NOMO-1 (cell line): ENCODE results near the gene LEMD3.
A peak's percentile ranks its signal among the peaks of the same experiment; 100 is the strongest.

Experiments used
- DNase-seq, 2 experiments: peaks; one replicate each; lab custom pipeline; 2025; ENCODE audit not compliant: unreplicated experiment in 2 of 2; lab: John Stamatoyannopoulos, UW

Gene LEMD3

DNA sequence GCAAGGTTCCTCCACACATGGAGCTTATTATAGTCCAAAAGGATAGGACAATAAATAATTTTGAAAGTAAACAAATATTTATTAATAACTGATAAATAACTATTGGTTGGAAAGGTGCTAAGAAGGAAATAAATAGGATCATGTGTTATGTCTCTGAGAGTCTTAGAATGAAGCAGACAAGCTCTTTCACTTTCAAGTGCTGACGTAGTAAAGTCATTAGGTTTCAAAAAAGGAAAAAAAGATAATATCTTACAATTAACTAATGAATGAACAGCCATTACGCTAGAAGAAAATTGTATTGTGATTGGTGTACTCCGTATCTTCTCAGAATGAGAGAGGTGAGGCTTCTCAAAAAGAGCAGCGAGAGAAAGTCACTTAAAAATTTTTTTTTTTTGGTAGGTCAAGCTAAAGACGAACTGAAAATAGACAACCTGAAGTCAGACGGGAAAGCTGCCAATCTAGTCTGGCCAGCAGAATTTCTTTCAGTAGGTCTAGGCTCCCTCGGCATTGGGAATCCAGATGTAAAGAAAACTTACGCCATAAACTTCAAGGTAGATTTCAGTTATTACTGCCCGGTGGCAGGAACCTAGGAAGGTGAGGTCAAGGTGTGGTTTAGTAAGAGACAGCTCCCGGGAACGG is 583 bp upstream of the LEMD3 start:
- peak in 1 of 2 experiments; percentile 42 for DNase-seq

DNA sequence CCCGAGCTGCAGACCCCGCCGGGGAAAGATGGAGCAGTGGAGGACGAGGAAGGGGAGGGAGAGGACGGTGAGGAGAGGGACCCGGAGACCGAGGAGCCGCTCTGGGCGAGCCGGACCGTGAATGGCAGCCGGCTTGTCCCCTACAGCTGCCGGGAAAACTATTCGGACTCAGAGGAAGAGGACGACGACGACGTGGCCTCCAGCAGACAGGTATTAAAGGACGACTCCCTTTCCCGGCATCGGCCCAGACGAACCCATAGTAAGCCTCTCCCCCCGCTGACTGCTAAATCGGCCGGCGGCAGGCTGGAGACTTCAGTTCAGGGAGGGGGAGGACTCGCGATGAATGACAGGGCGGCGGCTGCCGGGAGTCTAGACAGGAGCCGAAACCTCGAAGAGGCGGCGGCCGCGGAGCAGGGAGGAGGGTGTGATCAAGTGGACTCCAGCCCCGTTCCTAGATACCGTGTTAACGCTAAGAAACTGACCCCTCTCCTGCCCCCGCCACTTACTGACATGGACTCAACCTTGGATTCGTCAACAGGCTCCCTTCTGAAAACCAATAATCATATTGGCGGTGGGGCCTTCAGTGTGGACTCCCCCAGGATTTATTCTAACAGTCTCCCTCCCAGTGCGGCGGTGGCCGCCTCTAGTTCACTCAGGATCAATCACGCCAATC is 962 bp downstream of the LEMD3 start:
- peak; percentile 29 to 32 for DNase-seq

- DNase-seq: no peak
Measured at GRCh38 chr12:65171073-65171472, 1.7 kb downstream of the LEMD3 start.

GRCh38 chr12:65171870-65172269 is 2.5 kb downstream of the LEMD3 start:
- peak; percentile 17 to 19 for DNase-seq

- no peak for DNase-seq
Measured at GRCh38 chr12:65175385-65175784, 6.0 kb downstream of the LEMD3 start.

DNA sequence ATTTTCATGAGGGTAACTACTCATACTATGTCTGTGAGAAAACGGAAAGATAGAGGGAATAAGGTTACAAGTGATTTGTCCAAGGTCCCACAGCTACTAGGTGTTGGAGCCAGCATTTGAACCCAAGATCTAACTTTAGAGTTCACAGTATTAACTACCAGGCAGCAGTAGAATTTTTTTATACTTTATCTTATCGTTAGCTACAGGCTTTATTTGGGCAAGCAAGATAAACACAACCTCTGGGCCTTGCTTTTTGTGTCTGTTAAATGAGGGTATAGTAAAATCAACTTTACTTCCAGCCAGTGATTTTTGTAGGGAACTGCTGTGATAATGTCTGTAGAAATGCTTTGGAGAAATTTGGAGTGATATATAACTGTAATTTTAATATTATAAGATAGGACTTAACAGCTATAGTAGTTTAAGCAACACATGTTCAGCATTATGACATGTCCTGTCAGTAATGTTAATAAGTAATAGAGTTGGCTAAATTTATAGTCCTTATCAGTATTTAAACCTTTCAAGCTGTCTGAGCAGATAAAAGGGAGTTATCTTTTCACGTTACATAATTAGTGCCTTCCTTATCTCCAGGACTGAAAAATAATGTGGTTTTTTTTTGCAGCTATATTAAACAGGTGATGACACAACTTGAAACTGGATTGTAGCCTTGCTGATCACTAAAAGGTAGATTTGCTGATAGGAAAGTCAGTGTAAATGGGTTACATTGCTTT is 12.8 kb downstream of the LEMD3 start:
- no peak for DNase-seq

- DNase-seq: no peak
Measured at GRCh38 chr12:65184176-65184857, 14.9 kb downstream of the LEMD3 start.

- no peak for DNase-seq
Measured at GRCh38 chr12:65184858-65185229, 15.5 kb downstream of the LEMD3 start.

DNA sequence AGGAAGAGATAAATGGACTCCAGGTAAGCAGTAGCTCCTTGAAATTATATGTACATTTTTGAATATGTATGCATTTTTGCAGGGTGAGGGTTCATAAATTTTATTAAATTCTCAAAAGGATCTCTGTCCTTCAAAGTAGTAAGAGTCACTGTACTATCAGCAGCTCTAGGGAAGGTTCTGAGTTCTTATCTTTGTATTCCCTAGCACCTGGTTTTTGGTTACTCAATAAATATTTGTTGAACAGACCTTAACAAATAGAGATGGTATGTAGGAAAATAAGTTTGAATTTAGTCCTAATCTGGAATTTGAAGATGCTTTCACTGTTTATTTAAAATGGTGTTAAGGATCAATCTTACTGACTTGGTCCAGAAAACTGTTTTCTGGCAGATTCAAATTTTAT is 18.3 kb downstream of the LEMD3 start:
- DNase-seq: no peak

- no peak for DNase-seq
Measured at GRCh38 chr12:65188179-65188701, 18.9 kb downstream of the LEMD3 start.

- DNase-seq: no peak
Measured at GRCh38 chr12:65189028-65189718, 19.8 kb downstream of the LEMD3 start.

DNA sequence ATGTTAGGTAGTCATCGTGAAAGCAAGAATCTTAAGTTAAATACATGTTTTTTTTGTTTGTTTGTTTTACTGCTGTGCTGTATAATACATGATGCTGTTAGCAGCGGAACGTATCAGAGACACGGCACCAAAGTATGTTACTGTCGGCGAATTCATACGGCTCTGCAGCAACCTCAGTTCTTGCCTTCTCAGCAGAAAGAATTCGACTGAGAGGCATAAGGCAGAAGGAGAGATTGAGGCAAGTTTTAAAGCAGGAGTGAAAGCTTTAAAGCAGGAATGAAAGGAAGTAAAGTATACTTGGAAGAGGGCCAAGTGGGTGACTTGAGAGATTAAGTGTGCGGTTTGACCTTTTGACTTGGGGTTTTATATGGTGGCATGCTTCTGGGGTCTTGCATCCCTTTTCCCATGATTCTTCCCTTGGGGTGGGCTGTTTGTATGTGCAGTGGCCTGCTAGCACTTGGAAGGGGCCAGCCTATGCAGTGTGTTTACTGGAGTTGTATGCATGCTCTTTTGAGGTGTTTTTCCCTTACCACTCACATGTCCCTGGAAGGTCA is 23.7 kb downstream of the LEMD3 start:
- no peak for DNase-seq

- DNase-seq: no peak
Measured at GRCh38 chr12:65194949-65195348, 25.6 kb downstream of the LEMD3 start.

GRCh38 chr12:65195387-65196055 is 26.1 kb downstream of the LEMD3 start:
- no peak for DNase-seq

GRCh38 chr12:65196762-65197567 is 27.6 kb downstream of the LEMD3 start:
- no peak for DNase-seq

GRCh38 chr12:65199604-65200003 is 30.2 kb downstream of the LEMD3 start:
- no peak for DNase-seq

DNA sequence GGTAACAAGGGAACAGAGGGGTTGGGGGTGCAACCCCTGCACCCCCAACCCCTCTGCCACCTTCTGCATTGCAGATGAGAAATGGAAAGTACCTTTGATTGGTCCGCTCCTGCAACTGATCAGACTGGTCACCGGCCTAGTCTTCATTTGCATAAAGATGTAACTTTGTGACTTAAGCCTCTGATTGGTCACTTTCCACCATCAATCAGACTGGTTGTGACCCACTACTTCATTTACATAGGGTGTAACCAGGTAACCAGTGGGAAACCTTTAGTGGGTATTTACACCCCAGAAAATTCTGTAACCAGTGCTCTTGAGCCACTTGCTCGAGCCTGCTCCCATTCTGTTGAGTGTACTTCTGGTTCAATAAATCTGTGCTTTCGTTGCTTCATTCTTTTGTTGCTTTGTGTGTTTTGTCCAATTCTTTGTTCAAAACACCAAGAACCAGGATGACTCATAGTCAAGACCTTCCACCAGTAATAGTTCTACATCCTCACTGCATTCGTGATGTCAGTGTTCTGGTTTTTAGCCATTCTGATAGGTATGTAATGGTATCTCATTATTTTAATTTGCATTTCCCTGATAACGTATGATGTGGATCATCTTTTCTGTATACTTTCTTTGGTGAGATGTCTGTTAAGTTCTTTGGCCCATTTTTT is 30.8 kb downstream of the LEMD3 start:
- no peak for DNase-seq

DNA sequence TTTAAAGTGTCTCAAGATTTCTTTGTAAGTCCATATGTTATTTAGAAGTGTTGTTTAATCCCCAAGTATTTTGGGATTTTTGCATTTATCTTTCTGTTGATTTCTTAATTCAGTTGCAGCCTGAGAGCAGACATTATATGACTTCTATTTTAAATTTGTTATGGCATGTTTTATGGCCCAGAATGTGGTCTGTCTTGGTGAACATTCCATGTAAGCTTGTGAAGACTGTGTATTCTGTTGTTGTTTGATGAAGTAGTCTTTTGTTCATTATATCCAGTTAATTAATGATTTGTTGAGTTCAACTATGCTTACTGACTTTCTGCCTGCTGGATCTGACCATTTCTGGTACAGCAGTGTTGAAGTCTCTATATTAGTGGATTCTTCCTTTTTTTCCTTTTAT is 34.0 kb downstream of the LEMD3 start:
- no peak for DNase-seq
